Mesenchymal stem cell (in vitro differentiated cells and primary cell): Measurements from ENCODE around the gene WDR49. TPM values are rescaled to one million over a fixed set of nuclear protein-coding genes. Genes with fewer than 3 reads are reported as not detected.

Experiments
- DNase-seq: peaks from one replicate; pipeline ENCODE4 v3.0.0-alpha.2; 2013
- H2AFZ ChIP-seq: one replicate; pipeline ENCODE4 v1.6.1; 2013; ENCODE audit warnings: low read depth, mild to moderate bottlenecking, control low read depth, inconsistent platforms, low read length, moderate library complexity
- H2AK5ac ChIP-seq: 2 replicates; pipeline ENCODE4 v1.6.1; 2013; ENCODE audit warnings: low read length, moderate library complexity, mild to moderate bottlenecking, inconsistent platforms; ENCODE audit not compliant: severe bottlenecking
- H2BK120ac ChIP-seq: one replicate; pipeline ENCODE4 v1.6.1; 2013; ENCODE audit warnings: low read depth, mild to moderate bottlenecking, inconsistent platforms, low read length, moderate library complexity
- H2BK12ac ChIP-seq, 2 experiments: one replicate each; pipeline ENCODE4 v1.6.1; 2013; ENCODE audit warnings: inconsistent platforms in 2 of 2, low read length in 2 of 2, mild to moderate bottlenecking in 2 of 2, moderate library complexity in 2 of 2, control low read depth in 1 of 2
- H2BK15ac ChIP-seq: one replicate; pipeline ENCODE4 v1.6.1; 2013; ENCODE audit warnings: mild to moderate bottlenecking, low read depth, inconsistent platforms; ENCODE audit not compliant: poor library complexity, severe bottlenecking
- H2BK5ac ChIP-seq: 2 replicates; pipeline ENCODE4 v1.6.1; 2013; ENCODE audit warnings: low read depth, mild to moderate bottlenecking, low read length, control low read depth, inconsistent platforms; ENCODE audit not compliant: poor library complexity, severe bottlenecking
- H3K14ac ChIP-seq, 2 experiments: one replicate each; pipeline ENCODE4 v1.6.1; 2013; ENCODE audit warnings: inconsistent platforms in 2 of 2, low read length in 2 of 2, control low read depth in 1 of 2, mild to moderate bottlenecking in 1 of 2, moderate library complexity in 1 of 2
- H3K18ac ChIP-seq, 2 experiments: one replicate each; pipeline ENCODE4 v1.6.1; 2013; ENCODE audit warnings: inconsistent platforms in 2 of 2, low read length in 2 of 2, control low read depth in 1 of 2, low read depth in 1 of 2, mild to moderate bottlenecking in 1 of 2
- H3K23ac ChIP-seq, 2 experiments: one replicate each; pipeline ENCODE4 v1.6.1; 2013; ENCODE audit warnings: inconsistent platforms in 2 of 2, low read length in 2 of 2, mild to moderate bottlenecking in 2 of 2, moderate library complexity in 2 of 2, control low read depth in 1 of 2
- H3K27ac ChIP-seq: 2 replicates; pipeline ENCODE4 v1.5.1; 2013; ENCODE audit warnings: mild to moderate bottlenecking, moderate library complexity, low read length, control low read depth, inconsistent platforms; ENCODE audit not compliant: poor library complexity, severe bottlenecking
- H3K27me3 ChIP-seq, 2 experiments: 2 replicates each; pipeline versions ENCODE4 v1.6.1 to v1.7.0; 2013; ENCODE audit warnings: low read length in 2 of 2, mild to moderate bottlenecking in 2 of 2, moderate library complexity in 2 of 2, control low read depth in 1 of 2, inconsistent platforms in 1 of 2; ENCODE audit not compliant: control insufficient read depth in 1 of 2, insufficient read depth in 1 of 2
- H3K36me3 ChIP-seq, 2 experiments: 2 replicates each; pipeline versions ENCODE4 v1.6.1 to v1.7.0; 2013; ENCODE audit warnings: low read length in 2 of 2, control low read depth in 1 of 2, inconsistent platforms in 1 of 2, low read depth in 1 of 2, mild to moderate bottlenecking in 1 of 2; ENCODE audit not compliant: insufficient read depth in 2 of 2, control insufficient read depth in 1 of 2
- H3K4ac ChIP-seq, 2 experiments: one replicate each; pipeline ENCODE4 v1.6.1; 2013; ENCODE audit warnings: inconsistent platforms in 2 of 2, low read length in 2 of 2, mild to moderate bottlenecking in 2 of 2, moderate library complexity in 2 of 2, control low read depth in 1 of 2, low read depth in 1 of 2
- H3K4me1 ChIP-seq: 2 replicates; pipeline ENCODE4 v1.6.1; 2013; ENCODE audit warnings: low read depth, low read length, control low read depth; ENCODE audit not compliant: control insufficient read depth, insufficient read depth
- H3K4me2 ChIP-seq: 2 replicates; pipeline ENCODE4 v1.6.1; 2013; ENCODE audit warnings: low read length, mild to moderate bottlenecking, inconsistent platforms; ENCODE audit not compliant: poor library complexity, severe bottlenecking
- H3K4me3 ChIP-seq, 2 experiments: 2 replicates each; pipeline versions ENCODE4 v1.5.1 to v1.7.0; 2013; ENCODE audit warnings: low read length in 2 of 2, mild to moderate bottlenecking in 2 of 2, control low read depth in 1 of 2, low read depth in 1 of 2; ENCODE audit not compliant: insufficient read depth in 1 of 2
- H3K79me1 ChIP-seq: replicated peaks from 2 replicates; pipeline ENCODE4 v1.6.1; 2013; ENCODE audit warnings: mild to moderate bottlenecking, control low read depth, low read length, inconsistent platforms; ENCODE audit not compliant: poor library complexity, severe bottlenecking
- H3K9ac ChIP-seq: 2 replicates; pipeline ENCODE4 v1.7.0; 2013; ENCODE audit warnings: mild to moderate bottlenecking, low read length, moderate library complexity
- H3K9me3 ChIP-seq: 2 replicates; pipeline ENCODE4 v1.7.0; 2013; ENCODE audit warnings: mild to moderate bottlenecking, low read length; ENCODE audit not compliant: control insufficient read depth
- H4K8ac ChIP-seq: one replicate; pipeline ENCODE4 v1.6.1; 2013; ENCODE audit warnings: inconsistent platforms, mild to moderate bottlenecking, low read length, moderate library complexity
- H4K91ac ChIP-seq: one replicate; pipeline ENCODE4 v1.6.1; 2013; ENCODE audit warnings: mild to moderate bottlenecking, low read length, inconsistent platforms
- WGBS: methylation state at CpG from one replicate; pipeline ENCODE4 v1.1.7; 2013; ENCODE audit warnings: mixed read lengths; 5-methylcytosine and 5-hydroxymethylcytosine counted together
- polyA plus RNA-seq, 2 experiments: library from polyadenylated mRNA; stranded (reverse); fragments of 200-250 nt; gene quantifications; one replicate each; pipeline ENCODE4 v1.2.3, GENCODE V29; 2013

Gene WDR49
- polyA plus RNA-seq (2013, experiment 1 of 2), result not detected
- not detected for polyA plus RNA-seq (2013, experiment 2 of 2)

DNA sequence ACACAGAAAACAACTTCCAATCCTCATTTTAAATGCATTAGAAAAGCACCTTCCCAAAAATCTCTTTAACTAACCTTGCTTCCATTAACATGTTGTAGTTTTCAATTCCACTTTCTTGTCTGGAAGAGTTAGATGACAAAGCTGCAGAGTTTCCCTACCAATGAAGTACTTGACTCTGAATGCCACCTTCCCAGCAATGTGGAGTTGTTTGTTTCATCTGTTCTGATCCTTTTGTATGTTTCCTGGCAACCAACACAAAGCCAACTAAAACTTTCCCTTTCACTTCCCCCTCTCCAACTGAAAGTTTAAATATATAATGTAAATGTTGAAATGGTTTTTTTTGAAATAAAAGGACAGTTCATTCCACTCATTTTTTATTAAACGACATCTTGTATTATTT, at the start of gene WDR49:
WDR49 (minus strand) TSS at position 183 of the 400 bp plus-strand sequence. CDS start 517 bp downstream, outside the sequence.
- H3K27ac ChIP-seq, result no peak within 1 kb of the TSS
- H2AK5ac ChIP-seq, result no peak within 1 kb of the TSS
- H3K9ac ChIP-seq, result no peak within 1 kb of the TSS
- H3K4me1 ChIP-seq, result no peaks in the 10 kb centered on the region
- H3K36me3 ChIP-seq, result no peaks in the 10 kb centered on the region
- H3K27me3 ChIP-seq, result no peaks in the 10 kb centered on the region
- no CpG with 5 or more reads among the region's 1 CpG for WGBS
- no peak within 1 kb of the TSS for H2BK15ac ChIP-seq
- H3K14ac ChIP-seq, result no peak within 1 kb of the TSS
- H3K4me3 ChIP-seq, result no peak within 1 kb of the TSS
- no peak within 1 kb of the TSS for H3K18ac ChIP-seq
- no peak within 1 kb of the TSS for H4K8ac ChIP-seq
- H3K4me2 ChIP-seq, result no peak within 1 kb of the TSS
- H2AFZ ChIP-seq, result no peak within 1 kb of the TSS
- no peak within 1 kb of the TSS for H4K91ac ChIP-seq
- H3K4ac ChIP-seq, result no peak within 1 kb of the TSS
- H2BK12ac ChIP-seq, result no peak within 1 kb of the TSS
- no peaks in the 10 kb centered on the region for H3K9me3 ChIP-seq
- no peaks in the 10 kb centered on the region for H3K79me1 ChIP-seq
- no peak within 1 kb of the TSS for H2BK120ac ChIP-seq
- DNase-seq, result peak; percentile 50
- H2BK5ac ChIP-seq, result no peak within 1 kb of the TSS
- no peak within 1 kb of the TSS for H3K23ac ChIP-seq

GRCh38 chr3:167700926-167701325, 47.2 kb upstream of the WDR49 start:
- Histone ChIP-seq H3K4me3 (no peak overlapping the region), H3K18ac (no peak overlapping the region), H3K36me3 (peaks cover 3 to 51% of the 10 kb centered on the region in 2 experiments), H2BK15ac (no peak overlapping the region), H4K91ac (no peak overlapping the region), H2AK5ac (no peak overlapping the region), H3K4me2 (no peak overlapping the region), H3K14ac (no peak overlapping the region), H2BK5ac (no peak overlapping the region), H2BK12ac (no peak overlapping the region), H3K4ac (no peak overlapping the region), H4K8ac (no peak overlapping the region), H3K23ac (no peak overlapping the region), H3K27ac (no peak overlapping the region), H2BK120ac (no peak overlapping the region), H3K9me3 (no peaks in the 10 kb centered on the region), H3K79me1 (peaks cover 14% of the 10 kb centered on the region), H3K4me1 (no peaks in the 10 kb centered on the region), H2AFZ (no peak overlapping the region), H3K27me3 (no peaks in the 10 kb centered on the region), H3K9ac (no peak overlapping the region)
- DNase-seq, result no peak
- WGBS, result no CpG with 5 or more reads among the region's 2 CpGs

- no peak overlapping the region for H2BK12ac ChIP-seq
- no peak overlapping the region for H3K4ac ChIP-seq
- no peaks in the 10 kb centered on the region for H3K27me3 ChIP-seq
- H3K27ac ChIP-seq, result no peak overlapping the region
- no peak overlapping the region for H2BK120ac ChIP-seq
- no peak overlapping the region for H2BK15ac ChIP-seq
- no peak overlapping the region for H2AFZ ChIP-seq
- no peak overlapping the region for H4K91ac ChIP-seq
- no peak for DNase-seq
- 100% methylated on average over 3 of the region's 4 CpGs for WGBS
- no peaks in the 10 kb centered on the region for H3K4me1 ChIP-seq
- peaks cover 16% of the 10 kb centered on the region for H3K79me1 ChIP-seq
- no peak overlapping the region for H3K9ac ChIP-seq
- H4K8ac ChIP-seq, result no peak overlapping the region
- H3K23ac ChIP-seq, result no peak overlapping the region
- H3K14ac ChIP-seq, result no peak overlapping the region
- H3K18ac ChIP-seq, result no peak overlapping the region
- no peak overlapping the region for H3K4me3 ChIP-seq
- peaks cover 3 to 60% of the 10 kb centered on the region in 2 experiments for H3K36me3 ChIP-seq
- no peak overlapping the region for H3K4me2 ChIP-seq
- no peaks in the 10 kb centered on the region for H3K9me3 ChIP-seq
- no peak overlapping the region for H2BK5ac ChIP-seq
- no peak overlapping the region for H2AK5ac ChIP-seq
Observed at GRCh38 chr3:167700046-167700445, 46.3 kb upstream of the WDR49 start.

GRCh38 chr3:167694121-167694520, 40.4 kb upstream of the WDR49 start:
- H2AFZ ChIP-seq, result no peak overlapping the region
- peaks cover 7 to 69% of the 10 kb centered on the region in 2 experiments for H3K36me3 ChIP-seq
- no peak overlapping the region for H4K91ac ChIP-seq
- H3K27me3 ChIP-seq, result no peaks in the 10 kb centered on the region
- no peak overlapping the region for H2AK5ac ChIP-seq
- no CpG with 5 or more reads among the region's 2 CpGs for whole genome bisulfite sequencing
- no peak overlapping the region for H2BK12ac ChIP-seq
- no peaks in the 10 kb centered on the region for H3K4me1 ChIP-seq
- peaks cover 10% of the 10 kb centered on the region for H3K79me1 ChIP-seq
- no peak for DNase-seq
- H3K27ac ChIP-seq, result no peak overlapping the region
- no peak overlapping the region for H4K8ac ChIP-seq
- no peak overlapping the region for H2BK5ac ChIP-seq
- no peak overlapping the region for H3K4me3 ChIP-seq
- H3K4me2 ChIP-seq, result no peak overlapping the region
- no peak overlapping the region for H3K14ac ChIP-seq
- no peak overlapping the region for H3K9ac ChIP-seq
- no peaks in the 10 kb centered on the region for H3K9me3 ChIP-seq
- H2BK15ac ChIP-seq, result no peak overlapping the region
- no peak overlapping the region for H3K18ac ChIP-seq
- H2BK120ac ChIP-seq, result no peak overlapping the region
- H3K4ac ChIP-seq, result no peak overlapping the region
- no peak overlapping the region for H3K23ac ChIP-seq
